ES-I3 (cell line): ENCODE measurements around the gene VAT1.
A peak's percentile ranks its signal among the peaks of the same experiment; 100 is the strongest.
"Not testable (repeated sequence)": the region's sequence is repeated elsewhere in the genome, so short reads cannot be mapped to it uniquely, and the experiment has no call there.

ENCODE experiments used
- H3K36me3 ChIP-seq: 2 replicates; pipeline ENCODE4 v1.6.1; 2013; ENCODE audit warnings: mild to moderate bottlenecking, low read length, control low read depth, moderate library complexity; ENCODE audit not compliant: insufficient read depth
- H3K4me1 ChIP-seq: 2 replicates; pipeline ENCODE4 v1.6.1; 2013; ENCODE audit warnings: mild to moderate bottlenecking, control low read depth, low read length; ENCODE audit not compliant: insufficient read depth
- H3K9ac ChIP-seq: 2 replicates; pipeline ENCODE4 v1.6.1; 2013; ENCODE audit warnings: low read depth, mild to moderate bottlenecking, low read length, moderate library complexity
- H3K9me3 ChIP-seq: 2 replicates; pipeline ENCODE4 v1.6.1; 2013; ENCODE audit warnings: mild to moderate bottlenecking, low read length, moderate library complexity; ENCODE audit not compliant: control insufficient read depth, insufficient read depth

VAT1 gene

DNA sequence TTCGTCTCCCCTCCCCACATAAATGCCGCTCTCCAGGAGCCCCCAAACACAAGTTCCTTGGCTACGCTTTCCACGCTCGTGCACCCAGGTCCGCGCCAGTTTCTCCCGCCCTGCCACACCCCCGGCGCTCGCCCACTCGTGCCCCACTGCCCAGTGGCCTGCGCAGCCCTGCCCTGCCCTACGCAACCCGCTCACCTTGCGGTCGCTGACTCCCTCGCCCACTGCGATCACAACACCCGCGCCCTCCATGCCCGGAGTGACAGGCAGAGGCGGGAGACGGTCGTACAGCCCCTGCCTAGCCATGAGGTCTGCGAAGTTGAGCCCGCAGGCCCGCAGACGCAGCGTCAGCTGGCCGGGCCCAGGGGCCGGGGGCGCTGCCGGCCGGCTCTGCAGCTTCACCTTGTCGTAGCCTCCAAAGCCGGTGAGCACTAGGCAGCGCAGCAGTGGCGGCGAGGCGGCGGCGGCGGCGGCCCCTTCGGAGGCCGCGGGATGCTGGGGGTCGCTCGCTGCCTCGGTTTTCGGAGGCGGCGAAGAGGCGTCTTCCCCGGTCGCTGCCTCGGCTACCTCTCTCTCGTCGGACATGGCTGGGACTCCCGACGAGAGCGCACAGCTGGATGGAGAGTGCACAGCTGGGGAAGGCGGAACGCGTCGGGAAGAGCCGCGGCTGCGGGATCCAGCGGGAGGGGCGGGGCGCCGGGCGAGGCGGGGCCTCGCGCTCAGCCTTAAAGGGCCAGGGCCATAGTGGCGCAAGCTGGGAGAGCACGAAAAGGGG lies at the start of gene VAT1:
Gene VAT1, minus strand, starts transcription at position 645 of the 772 bp plus-strand sequence. Its CDS starts 63 bp downstream, at position 582.
- Histone ChIP-seq H3K36me3 (peaks cover 10% of the 10 kb centered on the region; the same call in 1 of the 2 replicates), H3K4me1 (peaks cover 23% of the 10 kb centered on the region), H3K9ac (peak within 1 kb of the TSS; percentile 100), H3K9me3 (no peaks in the 10 kb centered on the region)

DNA sequence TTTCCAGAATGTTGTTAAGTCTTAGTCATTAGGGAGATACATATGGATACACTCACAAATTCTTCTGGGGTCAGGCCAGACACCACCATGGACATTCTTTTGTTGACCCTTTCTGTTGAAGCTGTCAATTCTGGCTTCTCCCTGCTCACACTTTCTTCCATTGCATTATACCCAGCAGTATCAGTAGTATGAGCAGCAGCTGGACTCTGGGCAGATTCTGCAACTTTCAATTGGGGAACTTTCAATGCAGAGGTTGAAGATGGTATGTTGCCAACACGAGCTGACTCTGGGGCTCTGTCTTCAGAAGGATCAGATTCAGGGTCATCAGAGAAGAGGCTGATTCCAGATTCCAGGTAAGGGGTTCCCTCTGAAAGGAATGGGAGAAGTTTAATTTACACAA lies 48.7 kb upstream of the VAT1 start:
- Histone ChIP-seq H3K4me1 (peaks cover 6% of the 10 kb centered on the region; the same call in 1 of the 2 replicates), H3K36me3 (peaks cover 6% of the 10 kb centered on the region; the same call in 1 of the 2 replicates), H3K9me3 (no peaks in the 10 kb centered on the region)

DNA sequence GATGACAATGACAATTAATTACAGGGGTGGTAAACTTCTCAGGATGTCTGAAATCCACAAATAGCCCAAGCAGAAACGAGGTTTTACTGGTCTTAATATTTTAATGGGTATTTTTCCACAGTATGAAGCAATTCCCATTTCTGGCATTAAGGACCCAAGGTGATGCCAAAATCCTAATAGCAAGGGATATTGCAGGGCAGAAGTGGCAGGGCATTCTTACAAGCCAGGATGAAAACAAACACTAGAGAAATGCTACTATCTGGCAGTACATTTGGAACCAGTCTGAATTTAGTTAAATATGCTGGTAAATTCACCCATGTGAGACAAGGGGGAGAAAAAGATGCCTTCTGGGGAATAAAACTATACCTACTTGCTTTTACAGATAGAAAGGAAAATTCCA lies 48.1 kb upstream of the VAT1 start:
- Histone ChIP-seq H3K36me3 (peaks cover 6% of the 10 kb centered on the region), H3K4me1 (peaks cover 6% of the 10 kb centered on the region; the same call in 1 of the 2 replicates), H3K9ac (no peak overlapping the region), H3K9me3 (no peaks in the 10 kb centered on the region)

More for the DNA sequence above, 48.7 kb upstream of the VAT1 start:
- no peak overlapping the region for H3K9ac ChIP-seq

DNA sequence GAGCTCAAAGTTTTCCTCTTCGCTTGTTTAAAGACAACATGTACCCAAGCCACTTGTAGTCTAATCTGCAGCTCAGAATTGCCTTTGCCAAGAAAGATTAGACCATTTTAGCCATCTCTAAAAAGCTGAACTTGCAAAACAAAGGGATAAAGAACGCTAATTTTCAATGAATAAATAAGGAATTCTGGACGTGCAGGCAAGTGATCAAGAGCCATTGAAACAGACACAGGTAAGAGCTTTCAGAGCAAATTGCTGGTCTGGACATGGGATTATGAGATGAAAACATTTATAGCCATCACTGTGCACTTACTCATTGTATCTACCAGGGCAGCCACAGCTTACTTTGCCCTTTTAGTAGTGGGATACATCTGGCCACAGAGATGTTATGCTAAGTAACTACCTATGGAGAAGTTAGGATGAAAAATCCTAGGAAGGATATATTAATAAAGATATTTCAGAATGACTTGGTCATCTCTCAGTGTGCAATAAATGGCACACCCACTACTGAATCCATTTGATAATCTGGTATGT lies 47.2 kb upstream of the VAT1 start:
- H3K9me3 ChIP-seq: no peaks in the 10 kb centered on the region
- H3K36me3 ChIP-seq: peaks cover 5% of the 10 kb centered on the region
- H3K4me1 ChIP-seq: peaks cover 7% of the 10 kb centered on the region; the same call in 1 of the 2 replicates
- no peak overlapping the region for H3K9ac ChIP-seq

DNA sequence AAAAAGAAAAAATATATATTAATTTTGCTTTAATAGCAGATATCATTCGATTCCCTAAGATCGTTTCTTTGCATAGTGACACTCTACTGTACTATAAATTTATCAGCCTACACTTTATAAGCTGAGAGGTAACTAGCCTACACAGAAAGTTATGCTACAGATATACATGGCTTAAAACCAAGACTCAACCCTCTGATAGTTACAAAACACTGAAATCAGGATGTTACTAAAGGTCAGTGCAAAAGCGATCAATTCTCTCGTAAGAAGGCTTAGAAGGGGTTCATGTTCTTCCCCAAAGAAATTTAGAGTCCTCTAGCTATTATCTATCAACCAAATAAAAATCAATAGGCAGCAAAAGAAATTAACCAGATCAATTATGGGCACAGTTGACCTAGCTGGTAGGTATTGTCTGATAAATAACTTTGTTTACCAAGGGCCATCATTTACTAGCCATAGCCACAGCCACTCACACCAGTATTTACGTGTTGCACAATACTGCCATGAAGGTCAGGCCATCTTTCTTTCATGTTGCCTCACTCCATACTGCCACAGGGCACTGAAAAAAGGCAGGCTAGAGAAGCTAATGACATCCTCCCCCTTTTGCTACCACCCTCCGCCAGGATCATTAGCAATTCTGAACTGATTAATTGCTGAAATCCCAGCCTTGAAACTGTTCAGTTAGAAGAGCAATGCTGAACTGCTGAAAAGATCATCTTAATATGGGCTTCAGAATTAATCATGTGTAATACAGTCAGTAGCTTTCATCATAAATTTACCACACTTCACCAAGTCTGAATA lies 46.6 kb upstream of the VAT1 start:
- Histone ChIP-seq H3K4me1 (peaks cover 14% of the 10 kb centered on the region; the same call in 1 of the 2 replicates), H3K9me3 (no peaks in the 10 kb centered on the region), H3K36me3 (no peaks in the 10 kb centered on the region; the same call in 1 of the 2 replicates), H3K9ac (no peak overlapping the region)

DNA sequence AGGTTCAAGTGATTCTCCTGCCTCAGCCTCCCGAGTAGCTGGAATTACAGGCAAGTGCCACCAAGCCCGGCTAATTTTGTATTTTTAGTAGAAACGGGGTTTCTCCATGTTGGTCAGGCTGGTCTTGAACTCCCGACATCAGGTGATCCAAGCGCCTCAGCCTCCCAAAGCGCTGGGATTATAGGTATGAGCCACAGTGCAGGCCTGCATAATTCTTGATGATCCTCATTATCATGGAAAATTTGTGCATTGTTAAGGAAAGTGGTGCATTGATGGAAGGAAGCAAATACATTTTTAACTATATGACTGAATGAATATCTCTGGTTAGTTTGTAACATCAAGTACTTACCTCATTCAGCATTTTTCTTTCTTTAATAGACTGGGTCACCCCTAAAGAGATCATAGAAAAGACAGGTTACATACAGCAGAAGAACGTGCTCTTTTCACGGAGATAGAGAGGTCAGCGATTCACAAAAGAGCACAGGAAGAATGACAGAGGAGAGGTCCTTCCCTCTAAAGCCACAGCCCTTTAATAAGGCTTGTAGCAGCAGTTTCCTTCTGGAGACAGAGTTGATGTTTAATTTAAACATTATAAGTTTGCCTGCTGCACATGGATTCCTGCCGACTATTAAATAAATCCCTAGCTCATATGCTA lies 40.9 kb upstream of the VAT1 start:
- no peaks in the 10 kb centered on the region for H3K9me3 ChIP-seq
- H3K36me3 ChIP-seq: no peaks in the 10 kb centered on the region; the same call in 1 of the 2 replicates
- peaks cover 22% of the 10 kb centered on the region; the same call in 1 of the 2 replicates for H3K4me1 ChIP-seq
- no peak overlapping the region for H3K9ac ChIP-seq

DNA sequence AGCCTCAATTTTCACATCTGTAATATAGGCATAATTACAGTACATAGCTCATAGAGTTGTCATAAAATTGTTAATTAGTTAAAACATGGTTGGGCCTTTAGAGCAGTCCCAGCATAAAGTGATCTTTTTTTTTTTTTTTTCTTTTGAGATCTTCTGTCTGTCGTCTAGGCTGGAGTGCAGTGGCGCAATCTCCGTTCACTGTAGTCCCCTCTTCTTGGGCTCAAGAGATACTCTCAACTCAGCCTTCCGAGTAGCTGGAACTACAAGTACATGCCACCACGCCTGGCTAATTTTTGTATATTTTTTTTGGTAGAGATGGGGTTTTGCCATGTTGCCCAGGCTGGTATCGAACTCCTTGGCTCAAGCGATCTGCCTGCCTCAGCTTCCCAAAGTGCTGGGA lies 33.9 kb upstream of the VAT1 start:
- no peak overlapping the region for H3K9ac ChIP-seq
- H3K9me3 ChIP-seq: no peaks in the 10 kb centered on the region
- H3K4me1 ChIP-seq: no peaks in the 10 kb centered on the region
- peaks cover 15% of the 10 kb centered on the region for H3K36me3 ChIP-seq

DNA sequence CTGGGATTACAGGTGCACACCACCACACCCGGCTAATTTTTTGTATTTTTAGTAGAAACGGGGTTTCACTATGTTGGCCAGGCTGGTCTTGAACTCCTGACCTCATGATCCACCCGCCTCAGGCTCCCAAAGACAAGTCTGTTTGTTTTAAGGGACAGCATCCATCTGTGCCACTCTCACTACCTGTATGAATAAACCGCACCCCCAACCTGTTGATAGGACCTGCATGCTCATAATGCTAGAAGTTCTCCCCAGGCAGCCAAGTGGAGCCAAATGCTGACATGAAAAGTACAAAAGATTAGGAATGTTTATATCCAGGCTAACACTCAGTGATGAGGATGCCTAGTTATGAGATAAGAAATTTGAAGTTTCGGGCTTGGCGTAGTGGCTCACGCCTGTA lies 30.8 kb upstream of the VAT1 start:
- not testable (repeated sequence) for H3K4me1 ChIP-seq, H3K9me3 ChIP-seq, H3K9ac ChIP-seq
- peaks cover 15% of the 10 kb centered on the region for H3K36me3 ChIP-seq

DNA sequence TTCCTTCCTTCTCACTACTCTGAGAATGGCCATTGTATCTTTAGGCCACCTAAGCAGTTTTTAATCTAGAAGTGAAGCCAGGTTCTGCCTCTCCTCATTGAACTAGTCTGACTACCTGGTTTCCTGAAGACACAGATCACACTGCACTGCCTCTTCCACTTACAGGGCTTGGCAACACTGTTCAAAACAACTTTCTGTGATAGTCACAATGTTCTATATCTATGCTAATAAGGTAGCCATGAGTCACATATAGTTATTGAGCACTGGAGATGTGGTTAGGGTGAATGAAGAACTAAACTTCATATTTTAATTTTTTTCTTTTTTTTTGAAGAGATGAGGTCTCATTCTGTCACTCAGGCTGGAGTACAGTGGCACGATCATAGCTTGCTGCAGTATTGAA lies 29.8 kb upstream of the VAT1 start:
- H3K4me1 ChIP-seq: no peaks in the 10 kb centered on the region
- H3K9me3 ChIP-seq: no peaks in the 10 kb centered on the region
- H3K9ac ChIP-seq: no peak overlapping the region
- H3K36me3 ChIP-seq: peaks cover 13% of the 10 kb centered on the region

DNA sequence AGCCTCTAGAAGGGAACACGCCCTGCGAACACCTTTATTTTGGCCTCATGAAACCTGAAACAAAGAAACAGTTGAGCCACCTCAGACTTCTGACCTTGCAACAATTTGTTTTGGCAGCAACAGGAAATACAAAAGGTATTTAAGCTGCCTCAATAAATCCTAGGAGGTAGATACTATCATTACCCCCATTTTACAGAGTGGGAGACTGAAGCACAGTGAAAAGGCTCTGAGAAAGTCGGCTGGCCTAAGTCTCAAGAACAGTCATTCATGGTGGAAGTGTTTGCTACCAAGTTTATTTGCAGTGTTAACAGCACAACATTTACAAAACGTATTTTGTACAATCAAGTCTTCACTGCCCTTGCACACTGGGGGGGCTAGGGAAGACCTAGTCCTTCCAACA lies 21.8 kb upstream of the VAT1 start:
- H3K9me3 ChIP-seq: no peaks in the 10 kb centered on the region
- H3K4me1 ChIP-seq: peaks cover 29% of the 10 kb centered on the region
- no peak overlapping the region for H3K9ac ChIP-seq
- peaks cover 3% of the 10 kb centered on the region; the same call in 1 of the 2 replicates for H3K36me3 ChIP-seq

DNA sequence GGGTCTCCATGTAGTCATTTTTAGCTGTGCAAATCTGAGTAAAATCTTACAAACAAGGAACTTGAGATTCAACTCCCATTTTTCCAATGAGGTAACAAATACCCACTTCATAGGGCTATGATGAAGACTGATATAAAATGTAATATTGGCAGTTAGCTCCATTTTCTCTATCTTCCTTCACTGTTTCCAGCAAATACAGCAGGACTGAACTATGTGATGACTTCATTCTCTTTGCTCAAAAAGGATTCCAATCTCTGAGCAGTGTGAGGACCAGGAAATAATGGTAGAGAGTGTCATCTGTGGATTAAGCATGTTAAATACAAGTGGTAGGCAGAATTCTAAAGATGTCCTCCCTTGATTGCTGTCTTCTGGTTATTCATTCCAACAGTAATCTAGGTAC lies 21.1 kb upstream of the VAT1 start:
- H3K4me1 ChIP-seq: peaks cover 29% of the 10 kb centered on the region
- H3K36me3 ChIP-seq: peaks cover 3% of the 10 kb centered on the region; the same call in 1 of the 2 replicates

DNA sequence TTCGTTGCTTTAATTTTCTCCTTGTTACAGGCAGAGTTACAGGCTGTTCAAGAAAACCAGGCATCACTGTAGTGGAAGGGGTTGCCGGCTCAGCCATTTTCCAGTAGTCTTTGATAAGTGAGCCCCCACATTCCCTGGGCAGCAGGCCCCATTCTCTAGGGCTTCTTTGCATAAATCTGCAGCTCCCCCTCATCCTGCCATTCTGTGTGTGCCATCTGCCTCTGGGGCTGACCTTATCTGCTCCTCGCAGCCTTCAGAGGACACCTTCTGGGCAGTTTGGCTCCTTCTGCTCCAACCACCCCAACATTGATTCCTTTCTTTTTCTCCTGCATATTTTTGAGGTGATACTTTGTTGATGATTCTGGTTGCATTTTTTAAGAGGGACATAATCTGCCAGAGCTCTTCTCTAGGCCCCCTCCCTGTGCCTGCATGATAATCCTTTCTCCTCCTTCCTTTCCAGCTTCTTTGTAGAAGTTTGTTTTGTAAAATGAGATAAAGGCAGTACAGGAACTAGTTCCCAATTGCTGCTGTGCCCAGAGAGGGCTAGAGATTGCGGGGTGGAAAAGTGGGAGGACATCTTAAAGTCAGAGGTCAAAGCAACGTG lies 19.9 kb upstream of the VAT1 start:
- peaks cover 29% of the 10 kb centered on the region for H3K4me1 ChIP-seq
- no peaks in the 10 kb centered on the region for H3K9me3 ChIP-seq
- H3K9ac ChIP-seq: no peak overlapping the region
- H3K36me3 ChIP-seq: peaks cover 3% of the 10 kb centered on the region; the same call in 1 of the 2 replicates

More for the DNA sequence above, 21.1 kb upstream of the VAT1 start:
- Histone ChIP-seq H3K9me3 (no peaks in the 10 kb centered on the region), H3K9ac (no peak overlapping the region)

DNA sequence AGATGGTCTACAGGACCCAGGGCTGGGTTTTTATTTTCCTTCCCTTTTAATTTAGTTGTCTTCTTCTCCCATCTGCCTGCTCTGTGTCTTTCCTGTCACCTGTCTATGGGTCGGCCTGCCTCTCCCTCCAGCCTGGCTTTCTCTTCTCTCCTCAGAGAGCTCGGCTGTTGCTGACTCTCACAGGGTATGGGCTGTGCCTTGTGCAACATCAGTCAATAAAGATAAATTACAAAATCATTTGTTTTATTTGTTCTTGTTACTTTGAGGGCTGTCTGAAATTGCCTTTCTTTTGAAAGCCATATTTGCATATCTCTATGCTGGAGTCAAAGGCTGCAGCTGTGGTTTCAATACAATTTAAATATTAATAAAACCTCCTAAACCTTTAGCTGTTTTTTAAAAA lies 18.5 kb upstream of the VAT1 start:
- Histone ChIP-seq H3K9ac (no peak overlapping the region; the same call in 1 of the 2 replicates), H3K4me1 (peaks cover 37% of the 10 kb centered on the region), H3K36me3 (peaks cover 3% of the 10 kb centered on the region; the same call in 1 of the 2 replicates), H3K9me3 (no peaks in the 10 kb centered on the region)

DNA sequence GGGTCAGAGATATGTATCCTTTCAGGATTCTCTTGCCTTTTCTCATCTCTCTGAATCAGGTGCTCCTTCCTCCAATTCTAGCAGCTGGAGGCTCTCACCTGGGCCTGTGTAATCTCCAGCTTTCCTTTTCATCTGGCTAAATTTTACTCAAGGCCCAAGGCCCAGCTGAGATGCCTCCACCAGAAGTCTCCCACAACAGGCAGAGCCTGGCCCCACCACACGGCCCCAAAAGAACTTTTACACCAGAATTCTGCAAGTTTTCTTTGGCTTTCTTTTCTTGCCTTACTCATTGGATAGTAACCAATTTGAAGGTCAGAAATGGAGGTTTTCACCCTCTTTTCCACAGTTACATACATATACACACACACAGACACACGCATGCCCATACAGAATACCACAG lies 17.5 kb upstream of the VAT1 start:
- H3K36me3 ChIP-seq: no peaks in the 10 kb centered on the region
- no peak overlapping the region for H3K9ac ChIP-seq
- no peaks in the 10 kb centered on the region for H3K9me3 ChIP-seq
- H3K4me1 ChIP-seq: peaks cover 48% of the 10 kb centered on the region
